PC-9 (cell line): ENCODE results near the gene ADIRF.

Experiments
- CTCF ChIP-seq: fragments of 200-600 bp; sonication (generic); conservative IDR thresholded peaks from 2 replicates; pipeline ENCODE4 v1.6.1; 2017; ENCODE audit warnings: mixed run types, antibody characterized with exemption, mild to moderate bottlenecking, moderate library complexity
- EZH2 ChIP-seq: fragments of 200-600 bp; sonication (generic); IDR thresholded peaks from 2 replicates; pipeline ENCODE4 v1.8.0; 2017; ENCODE audit warnings: antibody characterized with exemption, low read depth

- no peak for TF ChIP-seq CTCF
- TF ChIP-seq EZH2: no peak
Observed at GRCh38 chr10:86955501-86956194, 12.6 kb upstream of the ADIRF start.
